Renal cortex interstitium (tissue), 11 donors: ENCODE data around the gene KDM4C. TPM values are rescaled to one million over a fixed set of nuclear protein-coding genes. Genes with fewer than 3 reads are reported as not detected.
"Not testable (repeated sequence)": the region's sequence is repeated elsewhere in the genome, so short reads cannot be mapped to it uniquely, and the experiment has no call there.

Experiments
- DNase-seq, 11 donors: peaks; one replicate each; pipeline ENCODE4 v3.0.0-alpha.2; 2013; ENCODE audit warnings: low read depth in 9 of 11, low spot score in 4 of 11; ENCODE audit errors: extremely low read depth in 1 of 11
- polyA plus RNA-seq, 3 donors: library from polyadenylated mRNA; unstranded; fragments of 120-200 nt; gene quantifications; one replicate each; pipeline ENCODE4 v1.2.1, GENCODE V29; 2013; ENCODE audit not compliant: insufficient read length in 3 of 3

Gene KDM4C
- polyA plus RNA-seq, 3 donors, result 14.0 to 20.0 (median 17.3) TPM

- DNase-seq, result no peak
Measured at GRCh38 chr9:6942406-6942805, 184.6 kb downstream of the KDM4C start.

DNA sequence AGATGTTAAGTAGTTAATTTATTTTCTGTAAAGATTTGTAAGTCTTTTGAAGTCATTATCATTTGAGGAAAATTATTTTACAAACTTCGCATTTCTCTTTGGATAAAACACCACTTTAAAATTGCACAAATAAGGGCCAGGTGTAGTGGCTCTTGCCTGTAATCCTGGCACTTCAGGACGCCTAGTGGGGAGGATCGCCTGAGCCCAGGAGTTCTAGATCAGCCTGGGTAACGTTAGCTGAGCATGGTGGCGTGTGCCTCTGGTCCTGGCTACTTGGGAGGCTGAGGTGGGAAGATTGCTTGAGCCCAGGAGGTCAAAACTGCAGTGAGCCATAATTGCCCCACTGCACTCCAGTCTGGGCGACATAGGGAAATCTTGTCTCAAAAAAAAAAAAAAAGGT, 185.5 kb downstream of the KDM4C start:
- no peak for DNase-seq

GRCh38 chr9:6944093-6944551, 186.3 kb downstream of the KDM4C start:
- no peak for DNase-seq

DNA sequence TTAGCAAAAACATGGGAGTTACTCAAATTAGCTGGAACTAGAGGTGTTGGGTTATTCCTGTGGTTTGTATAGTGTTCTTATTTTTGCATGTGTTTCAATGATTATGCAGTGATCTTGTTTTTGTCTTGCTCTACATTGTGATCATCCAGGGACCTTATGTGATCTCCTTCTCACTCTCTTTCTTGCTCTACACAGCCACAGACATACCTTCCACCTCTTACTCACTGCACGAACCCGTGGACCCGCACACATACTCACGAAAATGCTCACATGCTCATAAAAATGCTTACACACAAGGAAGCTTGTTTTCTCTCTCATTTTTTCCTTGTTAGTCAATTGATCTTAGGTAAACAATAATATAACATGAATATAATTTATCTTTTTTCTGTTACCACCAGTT, 187.1 kb downstream of the KDM4C start:
- no peak for DNase-seq

- DNase-seq, result no peak
Measured at GRCh38 chr9:6945816-6946215, 188.0 kb downstream of the KDM4C start.

DNA sequence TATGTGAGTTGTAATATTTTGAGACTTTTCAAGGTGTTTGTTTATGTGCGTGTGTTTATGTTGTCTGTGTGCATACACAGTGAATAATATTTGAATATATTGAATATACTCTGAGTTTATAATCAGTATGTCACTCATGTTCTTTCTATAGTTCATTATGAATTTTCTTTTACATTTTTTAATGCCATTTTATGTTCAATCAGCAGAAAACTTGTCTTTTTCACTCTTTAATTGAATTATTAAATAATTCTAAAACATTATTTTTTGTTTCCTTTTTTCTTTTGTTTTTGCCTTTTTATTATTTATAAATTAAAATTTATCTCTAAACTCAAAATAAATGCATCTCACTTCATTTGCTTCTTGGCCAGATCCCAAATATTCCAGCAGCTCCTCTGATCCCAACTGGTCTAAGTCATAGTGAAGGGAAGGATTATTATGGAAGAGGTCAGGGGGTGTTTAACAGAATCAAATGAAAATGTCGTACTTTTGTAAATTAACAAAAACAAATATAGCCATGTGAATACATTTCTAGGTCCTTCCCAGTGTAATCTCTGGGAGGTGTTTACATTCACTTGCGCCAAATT, 188.9 kb downstream of the KDM4C start:
- DNase-seq, result no peak

DNA sequence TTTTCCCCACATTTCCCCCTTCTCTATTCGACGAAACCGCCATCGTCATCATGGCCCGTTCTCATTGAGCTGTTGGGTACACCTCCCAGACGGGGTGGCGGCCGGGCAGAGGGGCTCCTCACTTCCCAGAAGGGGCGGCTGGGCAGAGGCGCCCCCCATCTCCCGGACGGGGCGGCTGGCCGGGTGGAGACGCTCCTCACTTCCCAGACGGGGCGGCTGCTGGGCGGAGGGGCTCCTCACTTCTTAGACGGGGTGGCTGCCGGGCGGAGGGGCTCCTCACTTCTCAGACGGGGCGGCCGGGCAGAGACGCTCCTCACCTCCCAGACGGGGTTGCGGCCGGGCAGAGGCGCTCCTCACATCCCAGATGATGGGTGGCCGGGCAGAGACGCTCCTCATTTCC, 191.1 kb downstream of the KDM4C start:
- DNase-seq, result not testable (repeated sequence)

GRCh38 chr9:6955251-6955921, 197.6 kb downstream of the KDM4C start:
- peak in 2 of 11 donors; percentile 14 to 29 for DNase-seq

DNA sequence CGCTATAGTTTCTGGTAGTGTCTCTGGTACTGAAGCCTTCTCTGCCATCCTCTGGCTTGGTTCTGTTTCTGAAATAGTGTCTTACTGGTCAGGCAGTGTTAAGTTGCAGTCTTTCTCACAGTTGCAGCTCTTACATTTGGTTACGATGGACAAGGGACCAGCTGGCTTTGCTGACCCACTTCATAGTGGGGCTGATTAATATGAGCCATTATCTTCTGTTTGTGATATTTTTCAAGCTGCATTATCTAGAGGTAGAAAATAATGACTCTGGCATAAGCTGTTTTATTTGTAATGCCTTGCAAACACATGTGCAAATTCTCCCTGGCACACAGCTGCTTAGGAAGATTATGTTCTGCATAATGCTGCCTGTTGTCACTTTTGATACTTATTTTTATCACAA, 199.1 kb downstream of the KDM4C start:
- DNase-seq, result no peak

DNA sequence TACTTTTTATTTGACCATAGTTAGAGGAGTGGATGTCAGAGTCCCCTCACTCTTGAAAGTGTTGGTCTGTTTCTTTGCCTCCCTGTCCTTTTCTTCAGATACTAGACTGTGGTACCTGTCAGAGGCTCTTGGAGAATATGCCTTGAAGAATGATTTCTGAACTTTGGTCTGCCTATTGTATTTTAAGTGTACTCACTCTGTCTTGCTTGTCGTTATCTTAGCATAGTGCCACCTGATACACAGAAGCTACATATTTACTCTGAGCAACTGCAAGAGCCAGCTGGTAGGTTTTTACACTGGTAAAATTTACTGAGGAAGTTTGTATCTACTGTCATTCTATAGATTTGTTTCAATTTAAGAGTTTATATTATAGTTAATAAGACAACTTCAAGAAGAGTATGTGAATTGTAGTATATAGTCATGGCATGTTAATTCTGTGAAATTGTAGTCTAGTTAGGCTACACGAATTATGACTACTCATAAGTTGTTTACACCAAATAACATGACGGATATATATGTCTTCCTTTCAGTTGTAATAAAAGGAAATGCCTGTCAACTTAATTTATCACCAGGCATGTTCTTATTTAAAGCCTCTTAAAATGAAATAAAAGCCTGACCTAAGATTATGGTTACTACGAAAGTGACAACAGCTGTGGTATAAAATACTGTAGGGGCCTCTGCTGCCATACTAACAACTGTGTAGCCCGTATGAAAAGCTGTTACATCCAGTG, 201.7 kb downstream of the KDM4C start:
- DNase-seq, result peak in 4 of 11 donors; percentile 29 to 43 (median 34)

- DNase-seq, result no peak
Measured at GRCh38 chr9:6960777-6961176, 203.0 kb downstream of the KDM4C start.

DNA sequence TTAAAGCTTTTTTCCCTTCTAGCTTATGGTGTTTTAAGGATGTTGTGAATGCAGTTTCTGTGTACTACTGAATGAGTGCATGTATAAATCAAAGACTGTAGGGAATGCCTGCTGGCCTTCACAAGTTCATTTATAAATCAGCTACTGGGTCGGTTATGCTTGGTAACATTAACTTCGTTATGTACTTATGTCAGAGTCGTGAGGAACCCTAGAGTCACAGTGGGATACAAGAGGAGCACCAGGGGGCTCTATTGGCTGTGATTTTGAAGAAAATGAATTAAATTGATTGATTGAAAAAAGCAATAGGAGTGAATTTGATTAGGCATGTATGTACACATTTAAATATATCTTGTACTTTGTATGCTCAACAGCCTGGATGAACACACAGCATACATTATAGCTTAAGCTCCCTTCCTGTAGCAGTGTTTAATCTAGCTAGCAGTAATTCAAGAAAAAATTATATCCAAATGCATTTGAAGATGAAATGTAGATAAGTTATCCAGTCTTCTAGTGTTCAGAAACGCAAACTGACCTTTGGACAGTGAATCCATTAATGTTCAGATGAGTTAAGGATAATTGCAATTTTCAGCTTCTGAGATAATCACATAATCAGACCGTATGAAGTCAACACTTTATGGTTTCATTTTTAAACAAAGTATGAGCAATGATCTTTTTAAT, 204.2 kb downstream of the KDM4C start:
- no peak for DNase-seq

DNA sequence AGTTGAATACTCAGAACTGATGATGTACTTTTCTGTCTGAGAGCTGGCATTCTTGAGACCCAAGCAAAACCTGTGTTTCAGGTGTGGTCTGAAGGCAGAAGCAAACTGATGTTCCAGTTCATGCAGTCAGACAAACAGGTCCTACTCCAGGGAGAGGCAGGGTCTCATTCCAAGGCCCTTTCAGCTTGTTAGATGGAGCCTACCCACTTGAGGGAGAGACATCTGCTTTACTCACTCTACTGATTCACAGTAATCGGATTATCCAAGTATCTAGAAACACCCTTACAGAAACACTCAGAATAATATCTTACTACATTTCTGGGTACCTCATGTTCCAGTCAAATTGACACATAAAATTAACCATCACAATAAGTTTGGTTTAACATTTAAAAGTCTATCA, 207.8 kb downstream of the KDM4C start:
- no peak for DNase-seq

DNA sequence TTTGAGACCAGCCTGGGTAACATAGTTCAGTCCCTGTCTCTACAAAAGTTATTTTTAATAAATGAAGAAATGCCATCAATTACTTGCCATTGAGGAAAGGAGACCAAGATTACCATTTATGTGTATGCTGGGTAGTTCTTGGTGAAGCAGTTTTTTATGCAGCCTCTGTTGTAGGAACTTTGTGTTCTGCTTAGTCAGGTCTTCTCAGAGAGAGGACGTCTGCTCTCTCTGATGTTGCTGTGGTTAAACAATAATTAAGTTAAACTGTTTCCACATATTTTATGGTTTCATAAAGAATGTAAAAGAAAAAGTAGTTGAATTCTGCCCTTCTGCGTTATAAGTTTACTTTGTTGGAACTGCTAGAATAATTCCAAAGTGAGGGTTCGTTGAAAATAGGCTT, 210.5 kb downstream of the KDM4C start:
- no peak for DNase-seq

- no peak for DNase-seq
Measured at GRCh38 chr9:6969805-6970204, 212.0 kb downstream of the KDM4C start.

- no peak for DNase-seq
Measured at GRCh38 chr9:6973089-6973488, 215.3 kb downstream of the KDM4C start.

DNA sequence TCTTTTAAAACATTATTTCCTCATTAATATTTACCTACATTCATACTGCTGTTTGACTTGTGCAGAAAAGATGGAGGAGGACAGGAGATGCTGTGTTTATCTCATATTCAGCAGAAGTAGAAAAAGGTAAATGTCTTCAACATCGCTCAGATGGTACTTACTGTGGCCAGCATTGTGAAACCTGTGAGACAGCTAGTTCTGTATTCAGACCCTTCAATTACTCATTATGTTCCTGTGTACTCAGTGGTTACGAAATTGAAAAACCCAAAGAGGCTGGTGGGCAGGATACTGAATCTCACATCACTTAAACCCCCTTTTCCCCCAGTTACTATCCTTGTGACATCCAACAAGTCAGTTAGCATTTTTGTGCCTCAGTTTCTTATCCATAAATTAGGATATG, 216.0 kb downstream of the KDM4C start:
- no peak for DNase-seq

DNA sequence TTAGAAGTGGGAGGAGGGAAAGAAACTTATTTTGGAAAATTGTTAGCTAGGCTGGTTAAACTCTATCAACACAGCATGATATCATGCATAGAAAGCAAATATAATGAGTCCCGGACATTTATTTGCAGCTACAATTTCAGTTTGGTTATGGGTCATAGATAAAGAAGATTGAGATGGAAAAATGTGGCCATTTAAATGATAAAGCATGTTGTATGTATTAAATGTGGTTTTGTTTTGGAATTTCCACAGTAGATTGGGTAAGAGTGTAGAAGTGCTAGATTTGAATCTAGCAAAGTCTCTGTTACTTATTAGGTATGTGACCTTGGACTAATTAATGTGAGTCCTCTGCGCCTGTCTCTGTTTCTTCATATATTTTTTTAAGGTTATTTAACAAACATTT, 217.4 kb downstream of the KDM4C start:
- DNase-seq, result no peak

DNA sequence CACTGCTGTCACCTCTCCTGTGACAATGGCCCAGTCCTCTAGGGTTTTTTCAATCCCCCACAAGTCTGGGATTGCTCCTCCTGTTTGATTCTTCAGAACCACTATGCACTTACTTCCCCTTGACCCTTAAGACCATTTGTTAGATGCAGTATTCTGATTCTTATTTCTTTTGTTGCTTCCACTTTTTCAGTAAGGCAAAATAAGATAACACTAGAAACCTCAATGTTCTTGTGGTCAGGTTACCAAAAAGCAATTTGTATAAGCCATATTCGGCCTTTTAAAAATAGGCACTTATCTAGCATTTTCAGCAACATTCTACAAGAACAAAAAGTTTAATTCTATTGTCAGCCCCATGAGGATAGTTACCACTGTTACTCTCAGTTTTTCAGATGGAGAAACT, 220.0 kb downstream of the KDM4C start:
- no peak for DNase-seq

- no peak for DNase-seq
Measured at GRCh38 chr9:6978591-6978990, 220.8 kb downstream of the KDM4C start.
